T-cell (primary cell): ENCODE measurements around the gene CHAF1B. TPM values are rescaled to one million over a fixed set of nuclear protein-coding genes. Genes with fewer than 3 reads are reported as not detected.
"Not testable (repeated sequence)": the region's sequence is repeated elsewhere in the genome, so short reads cannot be mapped to it uniquely, and the experiment has no call there.

Experiments used
- ATAC-seq, 4 experiments: fragments of 200-7000 bp in 3 of 4; fragments of 150-1000 bp in 1 of 4; cut with Tn5 transposase; replicated peaks in 1 of 4; 1 replicate in 3 of 4; 2 replicates in 1 of 4; pipeline ENCODE4 v1.10.0; 2021; ENCODE audit warnings: moderate library complexity in 3 of 4, mild to moderate bottlenecking in 2 of 4, moderate number of reproducible peaks in 1 of 4
- CTCF ChIA-PET, 2 donors: fragments of 300-600 bp; sonication (Branson Sonifier 250); formaldehyde crosslinking; loops; one replicate each; lab custom pipeline; 2022; ENCODE audit warnings: antibody characterized with exemption in 2 of 2; lab: Charles Lee
- POLR2A ChIA-PET, 2 donors: fragments of 300-600 bp; sonication (Branson Sonifier 250); formaldehyde crosslinking; loops; one replicate each; lab custom pipeline; 2022; ENCODE audit warnings: antibody characterized with exemption in 2 of 2; lab: Charles Lee
- DNase-seq, 35 experiments: peaks; one replicate each; pipeline versions ENCODE4 v3.0.0 to v3.0.0-alpha.2; 2013 to 2023
- H3K27ac ChIP-seq: one replicate; pipeline ENCODE4 v1.5.1; 2013; ENCODE audit warnings: low read length
- H3K27me3 ChIP-seq, 2 experiments: replicated peaks in 1 of 2; 1 replicate in 1 of 2; 2 replicates in 1 of 2; pipeline versions ENCODE4 v1.6.1 to v1.7.0; 2013; ENCODE audit warnings: low read length in 1 of 2, mixed read lengths in 1 of 2; ENCODE audit not compliant: control insufficient read depth in 2 of 2, insufficient read depth in 2 of 2; ENCODE audit errors: extremely low read depth in 1 of 2
- H3K36me3 ChIP-seq, 2 donors: 1 replicate in 1 of 2; 2 replicates in 1 of 2; pipeline versions ENCODE4 v1.6.1 to v1.7.0; 2013; ENCODE audit warnings: low read length in 1 of 2; ENCODE audit not compliant: control insufficient read depth in 2 of 2, insufficient read depth in 1 of 2; ENCODE audit errors: extremely low read depth in 1 of 2
- H3K4me1 ChIP-seq, 2 experiments: 1 replicate in 1 of 2; 2 replicates in 1 of 2; pipeline versions ENCODE4 v1.6.1 to v1.7.0; 2013; ENCODE audit warnings: low read length in 2 of 2, mixed read lengths in 1 of 2; ENCODE audit not compliant: insufficient read depth in 2 of 2, control insufficient read depth in 1 of 2; ENCODE audit errors: extremely low read depth in 1 of 2
- H3K4me3 ChIP-seq, 2 donors: 1 replicate in 1 of 2; 2 replicates in 1 of 2; pipeline versions ENCODE4 v1.5.1 to v1.7.0; 2013; ENCODE audit warnings: mild to moderate bottlenecking in 2 of 2, low read length in 1 of 2, moderate library complexity in 1 of 2; ENCODE audit not compliant: control insufficient read depth in 1 of 2; ENCODE audit errors: extremely low read depth in 1 of 2
- H3K9me3 ChIP-seq: 2 replicates; pipeline ENCODE4 v1.7.0; 2013
- H3K27ac Mint-ChIP-seq, 2 donors: one replicate each; pipeline ENCODE4 v1.8.0; 2020 to 2021; ENCODE audit warnings: mild to moderate bottlenecking in 2 of 2, mixed read lengths in 2 of 2
- H3K27me3 Mint-ChIP-seq, 2 donors: one replicate each; pipeline ENCODE4 v1.8.0; 2021 to 2022; ENCODE audit warnings: mixed read lengths in 2 of 2
- H3K36me3 Mint-ChIP-seq: one replicate; pipeline ENCODE4 v1.8.0; 2021; ENCODE audit warnings: mixed read lengths
- H3K4me1 Mint-ChIP-seq, 3 donors: one replicate each; pipeline ENCODE4 v1.8.0; 2020 to 2022; ENCODE audit warnings: mixed read lengths in 3 of 3, mild to moderate bottlenecking in 1 of 3
- H3K4me3 Mint-ChIP-seq, 3 donors: one replicate each; pipeline ENCODE4 v1.8.0; 2020 to 2022; ENCODE audit warnings: mild to moderate bottlenecking in 3 of 3, mixed read lengths in 3 of 3, moderate library complexity in 3 of 3
- H3K9me3 Mint-ChIP-seq, 3 donors: one replicate each; pipeline ENCODE4 v1.8.0; 2020 to 2022; ENCODE audit warnings: mixed read lengths in 3 of 3
- WGBS: methylation state at CpG from one replicate; pipeline ENCODE4 v1.1.5; 2013; ENCODE audit warnings: missing lambda C conversion rate; ENCODE audit not compliant: insufficient coverage; 5-methylcytosine and 5-hydroxymethylcytosine counted together
- total RNA-seq, 35 experiments: library from RNA in 6 of 35; stranded (reverse) in 6 of 35; fragments of 120-200 nt in 1 of 35; gene quantifications; one replicate each; pipeline versions ENCODE4 v1.2.1 to v1.2.4 and lab custom pipeline; 2013 to 2026

The CHAF1B gene
- total RNA-seq, 5 donors from 2014 or later (not counting 1 experiment from before 2014, with no cell fraction given), result 2.1 to 5.1 (median 3.5) TPM

- POLR2A ChIA-PET, result no interaction called here
Observed at GRCh38 chr21:36396325-36396724, 11.1 kb downstream of the CHAF1B start.

DNA sequence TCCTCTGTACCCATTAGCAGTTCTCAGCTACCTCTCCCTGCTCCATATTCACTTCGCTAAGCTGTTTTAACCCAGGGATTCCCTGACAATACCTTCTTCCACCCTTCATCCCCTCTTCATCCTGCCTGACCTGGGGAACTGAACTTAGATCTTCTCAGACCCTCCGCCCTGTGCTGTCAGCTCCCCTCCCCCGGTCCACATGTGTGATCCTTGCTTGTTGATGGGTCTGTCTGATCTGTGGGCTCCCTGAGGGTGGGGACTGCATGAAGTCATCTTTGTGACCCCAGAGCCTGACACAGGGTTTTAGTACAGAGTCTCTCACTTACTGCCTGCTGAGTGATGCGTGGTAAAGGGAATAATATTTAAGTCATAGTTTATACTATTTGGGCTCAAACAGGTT, 11.8 kb downstream of the CHAF1B start:
- H3K27ac ChIP-seq, result no peak overlapping the region
- H3K27ac Mint-ChIP-seq, result no peak overlapping the region
- DNase-seq, result no peak
- H3K4me1 ChIP-seq, result no peaks in the 10 kb centered on the region
- no peaks in the 10 kb centered on the region for H3K9me3 ChIP-seq
- H3K4me3 ChIP-seq, result no peak overlapping the region
- no peaks in the 10 kb centered on the region for H3K27me3 Mint-ChIP-seq
- H3K9me3 Mint-ChIP-seq, result no peaks in the 10 kb centered on the region
- 100% methylated on average over 4 of the region's 4 CpGs for WGBS
- peaks cover 33% of the 10 kb centered on the region for H3K36me3 Mint-ChIP-seq
- H3K4me3 Mint-ChIP-seq, result no peak overlapping the region
- no peak for ATAC-seq
- no peaks in the 10 kb centered on the region for H3K4me1 Mint-ChIP-seq
- ChIA-PET CTCF (no interaction called here), POLR2A (no interaction called here)
- no peaks in the 10 kb centered on the region for H3K27me3 ChIP-seq
- no peaks in the 10 kb centered on the region for H3K36me3 ChIP-seq

More at GRCh38 chr21:36396325-36396724, 11.1 kb downstream of the CHAF1B start:
- Mint-ChIP-seq H3K27ac (no peak overlapping the region), H3K4me1 (no peaks in the 10 kb centered on the region), H3K4me3 (no peak overlapping the region), H3K27me3 (no peaks in the 10 kb centered on the region), H3K9me3 (no peaks in the 10 kb centered on the region), H3K36me3 (peaks cover 37% of the 10 kb centered on the region)
- Histone ChIP-seq H3K4me1 (no peaks in the 10 kb centered on the region), H3K4me3 (no peak overlapping the region), H3K36me3 (no peaks in the 10 kb centered on the region), H3K27ac (no peak overlapping the region), H3K9me3 (no peaks in the 10 kb centered on the region), H3K27me3 (no peaks in the 10 kb centered on the region)
- WGBS, result 100% methylated on average over 3 of the region's 3 CpGs
- CTCF ChIA-PET, result no interaction called here
- ATAC-seq (no peak), DNase-seq (no peak)

- DNase-seq, result no peak
- Histone ChIP-seq H3K4me1 (no peaks in the 10 kb centered on the region), H3K36me3 (peaks cover 0 to 2% of the 10 kb centered on the region in 2 donors), H3K9me3 (no peaks in the 10 kb centered on the region), H3K4me3 (no peak overlapping the region), H3K27me3 (no peaks in the 10 kb centered on the region), H3K27ac (no peak overlapping the region)
- ATAC-seq, result no peak
- CTCF ChIA-PET, result interaction anchor here in 1 of 2 donors (0.6 kb wide), 1 partner anchor 247 kb away, joined by 5 read pairs; no protein-coding TSS in a partner anchor
- POLR2A ChIA-PET, result interaction anchor here in 1 of 2 donors (0.6 kb wide), 1 partner anchor 221 kb away, joined by 3 read pairs; no protein-coding TSS in a partner anchor
- no peak overlapping the region for H3K27ac Mint-ChIP-seq
- no peaks in the 10 kb centered on the region for H3K4me1 Mint-ChIP-seq
- no peaks in the 10 kb centered on the region for H3K9me3 Mint-ChIP-seq
- no peaks in the 10 kb centered on the region for H3K27me3 Mint-ChIP-seq
- no CpG with 5 or more reads among the region's 5 CpGs for WGBS
- H3K4me3 Mint-ChIP-seq, result no peak overlapping the region
- H3K36me3 Mint-ChIP-seq, result peaks cover 34% of the 10 kb centered on the region
Observed at GRCh38 chr21:36397606-36398005, 12.4 kb downstream of the CHAF1B start.

- H3K4me3 ChIP-seq, DNase-seq, CTCF ChIA-PET, POLR2A ChIA-PET, H3K27ac Mint-ChIP-seq, H3K9me3 ChIP-seq, H3K27me3 ChIP-seq, H3K27ac ChIP-seq, H3K27me3 Mint-ChIP-seq, H3K4me1 ChIP-seq, H3K9me3 Mint-ChIP-seq, ATAC-seq, H3K4me3 Mint-ChIP-seq, H3K4me1 Mint-ChIP-seq: not testable (repeated sequence)
- WGBS, result 99% methylated on average over 9 of the region's 9 CpGs
- peaks cover 6 to 10% of the 10 kb centered on the region in 2 donors for H3K36me3 ChIP-seq
- peaks cover 37% of the 10 kb centered on the region for H3K36me3 Mint-ChIP-seq
Observed at GRCh38 chr21:36399736-36400135, 14.5 kb downstream of the CHAF1B start.

DNA sequence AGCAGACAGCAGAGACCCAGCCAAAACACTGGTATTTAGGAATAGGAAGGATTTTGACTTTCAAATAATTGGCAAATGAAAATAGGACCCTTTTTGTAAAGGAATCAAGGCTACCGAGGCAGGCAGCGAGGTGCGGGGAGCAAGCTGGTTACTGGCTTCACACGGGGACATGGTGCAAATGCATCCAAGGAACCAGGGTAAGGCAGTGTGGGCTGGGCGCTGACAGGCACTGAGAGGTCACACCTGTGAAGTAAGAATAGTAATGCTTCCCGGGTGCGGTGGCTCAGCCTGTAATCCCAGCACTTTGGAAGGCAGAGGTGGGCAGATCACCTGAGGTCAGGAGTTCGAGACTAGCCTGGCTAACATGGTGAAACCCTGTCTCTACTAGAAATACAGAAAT, 15.5 kb downstream of the CHAF1B start:
- no peaks in the 10 kb centered on the region for H3K9me3 Mint-ChIP-seq
- H3K36me3 ChIP-seq, result peaks cover 6 to 10% of the 10 kb centered on the region in 2 donors
- no peak overlapping the region for H3K27ac ChIP-seq
- DNase-seq (no peak), ATAC-seq (no peak)
- H3K27ac Mint-ChIP-seq, result no peak overlapping the region
- H3K9me3 ChIP-seq, result no peaks in the 10 kb centered on the region
- 98% methylated on average over 8 of the region's 8 CpGs for WGBS
- no peaks in the 10 kb centered on the region for H3K27me3 ChIP-seq
- H3K4me3 ChIP-seq, result no peak overlapping the region
- no peak overlapping the region for H3K4me3 Mint-ChIP-seq
- ChIA-PET CTCF (no interaction called here), POLR2A (no interaction called here)
- H3K4me1 ChIP-seq, result no peaks in the 10 kb centered on the region
- H3K36me3 Mint-ChIP-seq, result peaks cover 31% of the 10 kb centered on the region
- H3K4me1 Mint-ChIP-seq, result peaks cover 0 to 1% (median 0%) of the 10 kb centered on the region in 3 donors
- no peaks in the 10 kb centered on the region for H3K27me3 Mint-ChIP-seq

DNA sequence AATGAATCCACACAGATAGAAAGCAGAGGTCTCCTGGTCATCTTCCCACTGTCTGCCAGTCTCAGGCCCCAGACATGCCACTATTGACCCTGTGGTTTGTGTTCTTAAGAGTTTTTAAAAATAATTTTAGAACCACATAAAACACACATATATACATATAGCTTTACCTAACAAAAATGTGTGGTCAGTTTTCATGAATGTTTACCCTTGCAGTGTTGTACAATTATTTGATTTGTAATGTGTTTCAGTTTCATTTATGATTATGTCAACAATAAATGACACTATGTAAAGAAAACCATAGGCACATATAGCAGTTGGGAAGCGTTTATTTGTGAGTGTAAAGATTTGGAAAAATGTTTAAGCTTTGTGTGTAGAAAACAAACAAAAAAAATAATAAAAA, 17.1 kb downstream of the CHAF1B start:
- ATAC-seq (no peak), DNase-seq (no peak)
- Histone ChIP-seq H3K36me3 (peaks cover 6 to 10% of the 10 kb centered on the region in 2 donors), H3K27me3 (no peaks in the 10 kb centered on the region), H3K27ac (no peak overlapping the region), H3K9me3 (no peaks in the 10 kb centered on the region), H3K4me1 (no peaks in the 10 kb centered on the region), H3K4me3 (no peak overlapping the region)
- CTCF ChIA-PET, result no interaction called here
- H3K4me1 Mint-ChIP-seq, result peaks cover 0 to 1% (median 0%) of the 10 kb centered on the region in 3 donors
- no peak overlapping the region for H3K4me3 Mint-ChIP-seq
- no peaks in the 10 kb centered on the region for H3K27me3 Mint-ChIP-seq
- H3K36me3 Mint-ChIP-seq, result peaks cover 28% of the 10 kb centered on the region
- no peak overlapping the region for H3K27ac Mint-ChIP-seq
- H3K9me3 Mint-ChIP-seq, result no peaks in the 10 kb centered on the region
- POLR2A ChIA-PET, result no interaction called here
- WGBS, result no CpG with 5 or more reads among the region's 1 CpG

GRCh38 chr21:36403713-36404112, 18.5 kb downstream of the CHAF1B start:
- ChIA-PET POLR2A (no interaction called here), CTCF (no interaction called here)
- Histone ChIP-seq H3K36me3 (peaks cover 6 to 10% of the 10 kb centered on the region in 2 donors), H3K4me1 (no peaks in the 10 kb centered on the region), H3K27me3 (no peaks in the 10 kb centered on the region), H3K4me3 (no peak overlapping the region), H3K27ac (no peak overlapping the region), H3K9me3 (no peaks in the 10 kb centered on the region)
- Mint-ChIP-seq H3K4me1 (peaks cover 0 to 1% (median 0%) of the 10 kb centered on the region in 3 donors), H3K27me3 (no peaks in the 10 kb centered on the region), H3K4me3 (no peak overlapping the region), H3K27ac (no peak overlapping the region), H3K36me3 (peaks cover 29% of the 10 kb centered on the region), H3K9me3 (no peaks in the 10 kb centered on the region)
- ATAC-seq (no peak), DNase-seq (no peak)
- WGBS, result 67% methylated on average over 2 of the region's 5 CpGs
